ENCODE measurements around the gene IL10RA.
"Not testable (repeated sequence)": the region's sequence is repeated elsewhere in the genome, so short reads cannot be mapped to it uniquely, and the experiment has no call there.

Gene IL10RA

DNA sequence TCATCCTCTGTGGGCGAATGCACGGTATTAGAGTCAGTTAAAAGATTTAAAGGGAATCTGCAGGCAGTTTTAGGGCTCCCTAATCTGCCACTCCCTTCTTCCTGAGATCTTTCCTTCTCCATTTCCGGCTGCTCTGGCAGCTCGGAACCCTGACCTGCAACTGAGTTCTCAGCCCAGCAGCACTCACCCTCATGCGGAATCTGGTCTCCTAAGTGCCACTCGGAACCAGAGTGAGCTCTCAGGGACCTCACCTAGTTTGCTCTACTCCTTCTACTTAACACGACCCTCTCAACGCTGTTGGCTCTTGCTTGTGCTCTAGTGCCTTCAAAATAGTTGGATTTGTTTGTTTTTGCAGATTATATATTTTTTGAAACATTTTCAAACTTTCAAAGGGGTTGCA, 19.3 kb upstream of the IL10RA start:
- DNase-seq: no peak

- no peak for DNase-seq
These were observed 16.8 kb upstream of the IL10RA start for GRCh38 chr11:117969160-117969991.

GRCh38 chr11:117970400-117971024, 15.7 kb upstream of the IL10RA start:
- DNase-seq: no peak

DNA sequence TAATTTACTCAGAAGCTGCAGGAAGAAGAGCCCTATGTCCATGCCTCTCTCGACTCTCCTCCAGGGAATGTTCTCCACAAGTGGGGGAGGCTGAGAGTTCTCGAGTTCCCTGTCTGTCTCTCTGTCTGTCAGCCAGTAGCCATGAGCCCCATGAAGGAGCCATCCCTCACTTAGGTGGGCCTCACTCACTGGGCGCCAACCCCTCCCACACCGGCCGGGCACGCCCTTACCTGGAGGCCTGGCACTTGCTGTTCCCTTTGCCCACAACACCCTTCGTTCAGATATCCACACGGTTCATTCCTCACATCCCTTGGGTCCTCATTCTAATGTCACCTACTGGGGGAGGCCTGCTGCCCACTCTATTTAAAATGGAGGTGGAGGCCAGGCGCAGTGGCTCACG, 14.2 kb upstream of the IL10RA start:
- no peak for DNase-seq

DNA sequence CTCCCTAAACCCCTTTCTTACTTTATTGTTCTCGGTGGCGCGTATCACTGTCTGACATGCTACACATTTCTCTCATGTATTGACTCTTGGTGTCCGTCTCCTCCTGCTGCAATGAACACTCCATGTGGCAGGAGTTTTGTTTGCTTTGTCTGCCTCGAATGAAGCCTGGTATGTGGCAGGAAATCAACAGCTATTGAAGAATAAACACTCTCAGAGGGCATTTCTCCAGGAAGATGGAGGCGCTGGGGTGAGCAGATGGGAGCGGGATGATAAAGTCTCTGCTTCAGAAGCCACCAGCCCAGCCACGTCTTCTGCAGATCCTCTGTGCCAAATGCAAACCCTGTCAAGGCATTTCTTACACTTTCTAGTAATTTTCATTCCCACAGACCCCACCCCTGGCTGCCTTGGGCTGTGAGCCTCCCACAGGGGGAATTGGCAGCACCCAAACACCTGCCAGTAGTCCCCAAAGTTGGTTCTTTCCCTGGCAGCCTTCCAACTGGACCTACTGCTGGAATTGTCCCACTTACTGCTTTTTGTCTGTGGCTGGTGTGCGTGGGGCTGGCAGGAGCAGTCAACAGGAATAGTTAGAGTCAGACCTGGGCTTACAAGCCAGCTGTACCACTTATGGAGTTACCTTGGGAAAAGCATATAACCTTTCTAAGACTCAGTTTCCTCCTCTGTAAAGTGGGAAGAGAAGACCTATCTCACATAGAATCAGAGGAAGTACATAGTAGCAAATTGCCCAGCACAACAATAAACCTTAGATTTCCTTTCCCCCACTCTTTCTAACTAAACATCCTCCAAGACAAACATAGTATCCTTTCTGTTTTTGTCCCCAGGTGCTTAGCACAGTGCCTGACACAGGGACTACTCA, 13.3 kb upstream of the IL10RA start:
- DNase-seq: no peak

- no peak for DNase-seq
These were observed 12.7 kb upstream of the IL10RA start for GRCh38 chr11:117973503-117973860.

DNA sequence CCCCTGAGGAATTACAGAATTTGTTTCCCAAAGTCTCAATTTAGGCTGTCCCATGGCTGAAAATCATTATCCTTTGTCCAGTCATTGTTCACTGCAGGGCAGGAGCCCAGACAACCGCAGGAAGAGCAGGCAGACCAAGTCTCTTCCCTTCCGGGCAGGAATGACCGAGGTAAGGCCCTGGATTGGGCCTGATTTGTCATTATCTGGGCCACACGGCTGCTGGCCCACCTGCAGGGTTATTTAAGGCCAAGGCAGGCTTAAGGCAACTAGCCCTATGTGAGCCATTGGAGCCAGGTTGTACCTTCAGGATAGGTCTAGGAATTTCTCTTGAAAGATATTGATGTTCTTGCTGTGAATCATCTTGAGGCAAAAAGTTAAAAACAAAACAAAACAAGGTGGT, 9.7 kb upstream of the IL10RA start:
- no peak for DNase-seq

GRCh38 chr11:117977029-117977428, 9.2 kb upstream of the IL10RA start:
- DNase-seq: no peak

DNA sequence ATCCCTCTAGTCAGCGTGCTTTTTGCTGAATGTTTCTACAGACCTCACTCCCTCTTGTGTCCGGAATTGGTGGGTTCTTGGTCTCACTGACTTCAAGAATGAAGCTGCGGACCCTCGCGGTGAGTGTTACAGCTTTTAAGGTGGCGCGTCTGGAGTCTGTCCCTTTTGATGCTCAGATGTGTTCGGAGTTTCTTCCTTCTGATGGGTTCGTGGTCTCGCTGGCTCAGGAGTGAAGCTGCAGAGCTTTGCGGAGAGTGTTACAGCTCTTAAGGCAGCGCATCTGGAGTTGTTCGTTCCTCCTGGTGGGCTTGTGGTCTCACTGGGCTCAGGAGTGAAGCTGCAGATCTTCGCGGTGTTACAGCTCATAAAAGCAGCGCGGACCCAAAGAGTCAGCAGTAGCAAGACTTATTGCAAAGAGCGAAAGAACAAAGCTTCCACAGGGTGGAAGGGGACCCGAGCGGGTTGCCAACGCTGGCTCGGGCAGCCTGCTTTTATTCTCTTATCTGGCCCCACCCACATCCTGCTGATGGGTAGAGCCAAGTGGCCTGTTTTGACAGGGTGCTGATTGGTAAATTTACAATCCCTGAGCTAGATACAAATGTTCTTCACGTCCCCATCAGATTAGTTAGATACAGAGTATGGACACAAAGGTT, 8.5 kb upstream of the IL10RA start:
- DNase-seq: not testable (repeated sequence)

- DNase-seq: not testable (repeated sequence)
These were observed 7.8 kb upstream of the IL10RA start for GRCh38 chr11:117978291-117978910.

DNA sequence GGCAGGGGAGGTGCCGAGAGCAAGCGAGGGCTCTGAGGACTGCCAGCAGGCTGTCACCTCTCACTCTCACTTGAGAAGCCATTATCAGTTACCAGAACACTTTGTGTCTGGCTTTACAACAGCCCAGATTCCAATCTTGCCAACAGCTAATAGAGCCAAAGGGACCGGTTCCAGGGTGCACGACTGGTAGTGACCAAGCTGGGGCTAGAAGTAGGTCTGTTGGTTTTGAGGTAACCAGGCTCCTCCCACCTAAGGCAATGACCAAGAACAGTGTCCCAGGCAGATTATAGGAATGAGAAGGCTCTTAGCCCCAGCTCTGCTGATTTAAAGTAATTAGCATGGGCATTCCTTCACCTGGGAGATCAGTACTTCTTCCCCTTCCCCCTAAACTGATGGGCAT, 7.2 kb upstream of the IL10RA start:
- no peak for DNase-seq

DNA sequence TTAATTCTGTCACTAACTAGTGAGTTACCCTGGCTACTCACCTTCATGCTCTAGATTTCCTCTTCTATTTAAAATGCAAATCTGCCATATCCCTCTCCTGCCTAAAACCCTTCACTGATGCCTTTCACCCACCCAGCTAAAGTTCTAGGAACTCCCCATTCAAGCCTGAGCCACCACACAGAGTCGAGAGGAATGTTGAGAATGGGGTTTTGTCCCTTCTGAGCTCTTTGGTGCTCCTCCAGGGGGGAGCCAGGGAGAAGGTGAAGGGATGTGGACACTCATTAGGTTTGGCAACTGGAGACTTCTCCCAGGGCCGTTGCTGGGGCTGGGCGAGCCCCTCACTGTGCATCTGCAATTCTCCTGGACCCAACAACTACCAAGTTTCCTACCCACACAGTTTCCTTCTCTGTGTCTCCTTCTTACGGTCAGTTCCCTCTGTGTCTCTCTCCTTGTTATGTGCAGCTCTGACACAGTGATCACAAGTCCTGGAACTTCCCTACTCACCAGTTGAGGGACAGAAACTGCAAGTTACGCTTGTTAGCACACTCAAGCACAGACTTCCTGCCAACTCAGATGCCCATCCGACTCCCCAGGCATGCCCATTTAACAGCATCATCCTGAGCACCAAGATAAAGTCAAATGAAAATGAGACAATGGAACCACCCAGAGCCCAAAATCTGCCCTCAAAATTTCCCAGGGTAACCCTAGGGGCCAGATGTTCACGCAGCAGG, 6.5 kb upstream of the IL10RA start:
- DNase-seq: no peak

DNA sequence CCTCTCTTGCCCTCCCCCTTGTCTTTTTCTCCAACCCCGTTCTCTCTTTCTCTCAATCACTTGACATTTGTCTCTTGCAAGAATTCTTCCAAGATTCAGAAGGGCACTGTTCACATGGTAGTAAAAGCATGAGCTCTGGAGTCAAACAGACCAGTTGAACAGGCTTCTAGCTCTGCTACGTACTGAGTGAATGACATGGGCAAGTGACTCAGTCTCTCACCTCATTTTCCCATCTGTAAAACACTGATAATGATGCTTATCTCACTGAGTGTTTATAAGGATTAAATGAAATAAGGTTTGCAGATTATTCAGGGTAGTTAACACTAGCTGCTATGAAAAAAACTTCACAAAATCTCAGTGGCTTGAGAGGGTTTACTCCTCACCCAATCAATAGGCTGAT, 5.9 kb upstream of the IL10RA start:
- DNase-seq: no peak

DNA sequence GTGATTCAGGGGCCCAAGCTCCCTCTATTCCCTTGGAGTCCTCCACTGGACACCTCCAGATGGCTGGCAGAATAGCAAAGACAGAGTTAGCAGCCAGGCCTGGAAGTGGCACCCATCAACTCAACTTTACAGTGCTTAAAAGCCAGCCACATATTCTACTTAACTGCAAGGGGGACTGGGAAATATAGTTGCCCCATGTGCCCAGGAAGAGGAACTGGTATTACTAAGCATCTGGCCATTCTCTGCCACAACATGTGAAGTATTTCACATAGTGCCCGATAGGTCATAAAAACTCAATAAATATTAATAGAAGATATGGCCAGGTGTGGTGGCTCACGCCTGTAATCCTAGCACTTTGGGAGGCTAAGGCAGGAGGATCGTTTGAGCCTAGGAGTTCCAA, 5.5 kb upstream of the IL10RA start:
- no peak for DNase-seq

GRCh38 chr11:117983163-117983475, 3.1 kb upstream of the IL10RA start:
- no peak for DNase-seq

DNA sequence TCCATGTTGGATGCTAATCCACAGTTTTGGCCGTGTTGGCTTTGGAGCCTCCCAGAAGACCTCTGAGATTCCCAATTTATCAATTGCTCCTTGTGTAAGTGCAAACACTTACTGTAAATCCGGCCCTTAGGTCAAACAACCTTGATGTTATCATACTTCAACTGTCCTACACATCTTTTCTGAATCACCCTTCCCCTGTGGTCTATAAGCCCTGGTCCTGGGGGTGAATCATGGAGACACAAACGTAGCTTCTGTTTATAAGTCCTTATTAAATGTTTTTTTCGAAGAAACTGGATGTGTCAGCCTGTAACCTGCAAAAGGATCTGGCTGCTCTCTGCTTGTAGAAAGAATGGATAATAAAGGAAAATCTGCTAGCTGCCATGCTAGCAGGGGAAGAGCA, 1.7 kb upstream of the IL10RA start:
- no peak for DNase-seq

GRCh38 chr11:117986981-117987574, 884 bp downstream of the IL10RA start:
- no peak for DNase-seq

- DNase-seq: no peak
These were observed 3.3 kb downstream of the IL10RA start for GRCh38 chr11:117989351-117990102.

DNA sequence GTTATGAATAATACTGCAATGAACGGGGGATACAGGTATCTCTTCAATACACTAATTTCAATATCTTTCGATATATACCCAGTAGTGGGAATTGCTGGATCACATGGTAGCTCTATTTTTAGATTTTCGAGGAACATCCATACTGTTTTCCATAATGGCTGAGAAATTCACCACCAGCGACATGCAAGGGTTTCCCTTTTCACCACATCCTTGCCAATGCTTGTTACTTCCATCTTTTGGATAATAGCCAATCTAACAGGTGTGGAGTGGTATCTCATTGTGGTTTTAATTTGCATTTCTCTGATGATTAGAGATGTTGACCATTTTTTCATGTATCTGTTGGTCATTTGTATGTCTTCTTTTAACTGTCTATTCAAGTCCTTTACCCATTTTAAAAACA, 5.9 kb downstream of the IL10RA start:
- no peak for DNase-seq

- DNase-seq: no peak
These were observed 6.4 kb downstream of the IL10RA start for GRCh38 chr11:117992620-117993019.
